PC-3 (cell line): ENCODE results near the gene DUSP18. TPM values are rescaled to one million over a fixed set of nuclear protein-coding genes. Genes with fewer than 3 reads are reported as not detected.
"Not testable (repeated sequence)": the region's sequence is repeated elsewhere in the genome, so short reads cannot be mapped to it uniquely, and the experiment has no call there.

Experiments
- ATAC-seq: fragments of 200-7000 bp; cut with Tn5 transposase; 2 replicates; pipeline ENCODE4 v1.9.1; 2020; ENCODE audit warnings: mild to moderate bottlenecking, moderate library complexity
- BruUV-seq: library from RNA; stranded (reverse); fragments of 400-500 nt; replicated peaks from 2 replicates; lab custom pipeline; 2021; lab: Mats Ljungman, UMichigan
- CTCF ChIA-PET: fragments of 300-600 bp; sonication (Branson Sonifier 250); formaldehyde crosslinking; loops from one replicate; lab custom pipeline; 2022; ENCODE audit warnings: antibody characterized with exemption; lab: Charles Lee
- POLR2A ChIA-PET: fragments of 300-600 bp; sonication (Branson Sonifier 250); formaldehyde crosslinking; loops from one replicate; lab custom pipeline; 2022; ENCODE audit warnings: antibody characterized with exemption; ENCODE audit not compliant: unreplicated experiment; lab: Charles Lee
- DNase-seq: peaks from one replicate; pipeline ENCODE4 v3.0.0-alpha.2; 2015
- H2AFZ ChIP-seq: fragments of 300-600 bp; sonication (generic); 2 replicates; pipeline ENCODE4 v1.6.0; 2016; ENCODE audit warnings: antibody characterized with exemption, low read length
- H3F3A ChIP-seq: fragments of 300-600 bp; sonication (generic); one replicate; pipeline ENCODE4 v1.6.0; 2017; ENCODE audit warnings: antibody characterized with exemption, low read length, control low read depth, mild to moderate bottlenecking; ENCODE audit not compliant: unreplicated experiment
- H3K27ac ChIP-seq: fragments of 300-600 bp; sonication (generic); 2 replicates; pipeline ENCODE4 v1.5.1; 2016; ENCODE audit warnings: mild to moderate bottlenecking, low read length
- H3K27me3 ChIP-seq: fragments of 300-600 bp; sonication (generic); 2 replicates; pipeline ENCODE4 v1.6.1; 2016; ENCODE audit warnings: low read length, mixed read lengths
- H3K36me3 ChIP-seq: fragments of 300-600 bp; sonication (generic); 2 replicates; pipeline ENCODE4 v1.6.1; 2016; ENCODE audit warnings: low read depth, mixed run types, low read length, mixed read lengths
- H3K4me1 ChIP-seq: fragments of 300-600 bp; sonication (generic); 2 replicates; pipeline ENCODE4 v1.5.1; 2016; ENCODE audit warnings: low read length; ENCODE audit not compliant: insufficient read depth
- H3K4me2 ChIP-seq: fragments of 300-600 bp; sonication (generic); 2 replicates; pipeline ENCODE4 v1.6.0; 2016; ENCODE audit warnings: low read length
- H3K4me3 ChIP-seq: fragments of 300-600 bp; sonication (generic); 2 replicates; pipeline ENCODE4 v1.5.1; 2016; ENCODE audit warnings: mild to moderate bottlenecking, low read length, mixed read lengths
- H3K79me2 ChIP-seq: fragments of 300-600 bp; sonication (generic); 2 replicates; pipeline ENCODE4 v1.6.1; 2017; ENCODE audit warnings: low read length, mixed read lengths
- H3K9ac ChIP-seq: fragments of 300-600 bp; sonication (generic); 2 replicates; pipeline ENCODE4 v1.6.0; 2016; ENCODE audit warnings: mild to moderate bottlenecking, low read length
- H3K9me2 ChIP-seq: fragments of 300-600 bp; sonication (generic); replicated peaks from 2 replicates; pipeline ENCODE4 v1.6.1; 2016; ENCODE audit warnings: mixed run types, low read length, mixed read lengths
- H3K9me3 ChIP-seq: fragments of 300-600 bp; sonication (generic); 2 replicates; pipeline ENCODE4 v1.6.1; 2016; ENCODE audit warnings: low read length, mixed read lengths
- H4K20me1 ChIP-seq: fragments of 300-600 bp; sonication (generic); 2 replicates; pipeline ENCODE4 v1.6.1; 2016; ENCODE audit warnings: low read length, mixed read lengths
- EZH2 ChIP-seq: fragments of 300-600 bp; sonication (generic); IDR thresholded peaks from one replicate; pipeline ENCODE4 v1.6.1; 2017; ENCODE audit warnings: antibody characterized with exemption, mild to moderate bottlenecking, low read length; ENCODE audit not compliant: unreplicated experiment
- EZH2phosphoT487 ChIP-seq: fragments of 300-600 bp; sonication (generic); IDR thresholded peaks from 2 replicates; pipeline ENCODE4 v1.6.1; 2018; ENCODE audit warnings: mild to moderate bottlenecking, antibody characterized with exemption, low read length, borderline replicate concordance
- intact Hi-C: fragments of 100-400 bp; cut with micrococcal nuclease; formaldehyde crosslinking; loops from 2 replicates; pipeline ENCODE4 v1.9.0; 2023
- total RNA-seq: library from RNA; depleted of rRNA; stranded (reverse); fragments of >200 nt; gene quantifications from 2 replicates; pipeline ENCODE4 v1.2.3, GENCODE V29; 2014
- TF ChIP-seq, protein P1 (sequence below): fragments of 300-600 bp; sonication (generic); conservative IDR thresholded peaks from 2 replicates; pipeline ENCODE4 v1.5.1; 2017; ENCODE audit warnings: antibody characterized with exemption, low read depth, mild to moderate bottlenecking, low read length

The DUSP18 gene
- total RNA-seq, 1 experiment from 2014 or later = 7.7 TPM

DNA sequence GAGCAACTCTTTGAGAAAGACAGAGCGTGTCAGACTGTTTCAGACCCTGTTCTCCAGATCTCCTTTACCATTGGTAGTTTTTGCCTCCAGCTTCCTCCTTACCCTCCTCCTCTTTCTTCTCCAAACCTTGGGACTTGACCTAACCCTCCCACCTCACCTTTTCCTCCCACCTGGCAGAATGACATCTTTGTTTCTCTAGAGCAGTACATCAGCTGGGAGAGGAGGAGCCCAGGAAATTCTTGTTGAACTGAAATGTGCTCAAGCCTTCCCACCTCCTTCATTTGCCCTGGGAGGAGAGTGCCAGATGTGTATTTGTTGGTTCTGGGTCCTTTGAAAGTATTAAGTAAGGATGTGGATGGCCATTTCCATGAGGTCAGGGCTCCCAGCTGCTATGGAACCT is 44.4 kb upstream of the DUSP18 start:
- Histone ChIP-seq H3K9me2 (no peaks in the 10 kb centered on the region), H3K27me3 (no peaks in the 10 kb centered on the region), H3F3A (no peaks in the 10 kb centered on the region), H2AFZ (no peak overlapping the region), H3K4me1 (peaks cover 5% of the 10 kb centered on the region), H3K4me3 (no peak overlapping the region), H3K9ac (no peak overlapping the region), H3K9me3 (no peaks in the 10 kb centered on the region), H3K79me2 (no peaks in the 10 kb centered on the region), H3K27ac (no peak overlapping the region), H3K4me2 (no peak overlapping the region), H4K20me1 (no peaks in the 10 kb centered on the region), H3K36me3 (no peaks in the 10 kb centered on the region)
- ChIA-PET CTCF (no interaction called here), POLR2A (no interaction called here)
- TF ChIP-seq, protein P1, sequence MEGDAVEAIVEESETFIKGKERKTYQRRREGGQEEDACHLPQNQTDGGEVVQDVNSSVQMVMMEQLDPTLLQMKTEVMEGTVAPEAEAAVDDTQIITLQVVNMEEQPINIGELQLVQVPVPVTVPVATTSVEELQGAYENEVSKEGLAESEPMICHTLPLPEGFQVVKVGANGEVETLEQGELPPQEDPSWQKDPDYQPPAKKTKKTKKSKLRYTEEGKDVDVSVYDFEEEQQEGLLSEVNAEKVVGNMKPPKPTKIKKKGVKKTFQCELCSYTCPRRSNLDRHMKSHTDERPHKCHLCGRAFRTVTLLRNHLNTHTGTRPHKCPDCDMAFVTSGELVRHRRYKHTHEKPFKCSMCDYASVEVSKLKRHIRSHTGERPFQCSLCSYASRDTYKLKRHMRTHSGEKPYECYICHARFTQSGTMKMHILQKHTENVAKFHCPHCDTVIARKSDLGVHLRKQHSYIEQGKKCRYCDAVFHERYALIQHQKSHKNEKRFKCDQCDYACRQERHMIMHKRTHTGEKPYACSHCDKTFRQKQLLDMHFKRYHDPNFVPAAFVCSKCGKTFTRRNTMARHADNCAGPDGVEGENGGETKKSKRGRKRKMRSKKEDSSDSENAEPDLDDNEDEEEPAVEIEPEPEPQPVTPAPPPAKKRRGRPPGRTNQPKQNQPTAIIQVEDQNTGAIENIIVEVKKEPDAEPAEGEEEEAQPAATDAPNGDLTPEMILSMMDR = no peak
- TF ChIP-seq EZH2phosphoT487 = no peak
- intact Hi-C loops = no loop called here
- DNase-seq (no peak), ATAC-seq (no peak)
- BruUV-seq = no TSS peak

DNA sequence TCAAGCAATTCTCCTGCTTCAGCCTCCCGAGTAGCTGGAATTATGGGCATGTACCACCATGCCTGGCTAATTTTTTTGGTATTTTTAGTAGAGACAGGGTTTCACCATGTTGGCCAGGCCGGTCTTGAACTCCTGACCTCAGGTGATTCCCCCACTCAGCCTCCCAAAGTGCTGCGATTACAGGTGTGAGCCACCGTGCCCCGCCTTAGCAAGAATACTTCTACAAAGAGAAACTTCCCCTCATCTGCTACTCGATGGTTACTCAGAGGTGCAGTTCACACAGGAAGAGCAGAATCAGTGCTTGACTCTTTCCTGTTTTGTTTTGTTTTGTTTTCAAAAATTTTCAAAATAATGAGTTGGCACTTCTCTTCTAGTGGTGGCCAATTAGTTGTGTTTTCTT is 42.3 kb upstream of the DUSP18 start:
- H3K27ac ChIP-seq, H2AFZ ChIP-seq, CTCF ChIA-PET, H3F3A ChIP-seq, H3K9me3 ChIP-seq, H3K4me3 ChIP-seq, ATAC-seq, H3K27me3 ChIP-seq, H3K9ac ChIP-seq, H3K9me2 ChIP-seq, H3K36me3 ChIP-seq, H3K4me2 ChIP-seq, H3K79me2 ChIP-seq, DNase-seq, POLR2A ChIA-PET, H4K20me1 ChIP-seq, BruUV-seq, intact Hi-C loops: not testable (repeated sequence)
- H3K4me1 ChIP-seq = peaks cover 16% of the 10 kb centered on the region

DNA sequence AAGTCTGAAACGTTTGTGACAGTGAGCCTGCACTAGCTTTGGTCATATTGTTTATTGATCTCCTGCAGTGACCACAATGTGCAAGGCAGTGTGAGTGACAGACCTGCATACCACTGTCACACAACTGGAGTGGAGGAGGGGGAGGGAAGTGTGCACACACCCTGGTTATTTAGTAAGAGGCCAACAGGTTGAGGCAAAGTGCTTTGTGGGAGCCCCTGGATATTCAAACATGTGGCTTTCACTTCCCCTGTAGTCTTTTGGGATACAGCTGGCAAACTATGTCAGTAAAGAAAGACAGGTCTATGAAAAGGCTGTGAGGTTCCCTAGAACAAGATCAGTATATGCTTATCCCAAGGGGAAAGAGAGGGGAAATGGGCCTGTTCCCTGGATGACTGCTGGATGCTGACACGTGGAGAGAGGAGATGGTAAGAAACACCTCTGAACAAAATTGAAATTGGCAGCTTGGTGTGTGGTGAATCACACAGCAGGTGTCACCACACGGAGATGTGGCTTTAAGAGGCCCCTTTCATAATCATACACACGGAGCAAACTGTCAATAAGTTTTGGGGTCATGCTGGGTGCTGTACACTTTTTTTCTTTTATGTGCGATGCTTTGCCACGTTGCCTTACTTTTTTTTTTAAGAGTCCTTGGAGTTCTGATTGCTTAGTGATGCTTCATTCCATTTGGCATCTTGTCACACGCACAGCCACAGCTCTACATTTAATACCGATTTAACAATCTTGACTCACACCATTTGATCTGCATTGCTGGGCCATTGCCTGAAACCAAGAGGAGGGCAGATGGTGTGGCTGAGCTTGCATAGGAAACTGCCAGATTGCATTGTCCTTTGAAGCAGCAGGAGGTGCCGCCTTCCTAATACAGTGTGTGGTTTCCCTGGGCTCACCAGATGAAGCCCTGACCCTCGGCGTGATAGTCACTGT is 38.3 kb upstream of the DUSP18 start:
- Histone ChIP-seq H3K36me3 (no peaks in the 10 kb centered on the region), H3K9ac (peak overlapping the region; percentile 61), H2AFZ (peak overlapping the region; percentile 36; the same call in 1 of the 2 replicates), H3K79me2 (no peaks in the 10 kb centered on the region), H3K4me3 (no peak overlapping the region), H3K4me2 (peak overlapping the region; percentile 54), H3K9me3 (no peaks in the 10 kb centered on the region), H3K4me1 (peaks cover 25% of the 10 kb centered on the region), H3K9me2 (no peaks in the 10 kb centered on the region), H3K27ac (peak overlapping the region; percentile 77), H3F3A (no peaks in the 10 kb centered on the region), H3K27me3 (no peaks in the 10 kb centered on the region), H4K20me1 (no peaks in the 10 kb centered on the region)
- CTCF ChIA-PET = no interaction called here
- DNase-seq (peak; percentile 83), ATAC-seq (peak; percentile 93)
- POLR2A ChIA-PET = no interaction called here
- intact Hi-C loops = no loop called here
- TF ChIP-seq EZH2phosphoT487 (no peak), EZH2 (no peak)
- TF ChIP-seq, protein P1 = no peak
- BruUV-seq = no TSS peak
